OCI-LY7 (cell line): ENCODE data around the gene SLC2A8. TPM values are rescaled to one million over a fixed set of nuclear protein-coding genes. Genes with fewer than 3 reads are reported as not detected.
A peak's percentile ranks its signal among the peaks of the same experiment; 100 is the strongest.

Source experiments
- BruUV-seq: library from RNA; stranded (reverse); fragments of 400-500 nt; replicated peaks from 2 replicates; lab custom pipeline; 2021; lab: Mats Ljungman, UMichigan
- CTCF ChIA-PET: fragments of 300-600 bp; sonication (Branson Sonifier 250); formaldehyde crosslinking; loops from one replicate; lab custom pipeline; 2022; ENCODE audit warnings: antibody characterized with exemption; ENCODE audit not compliant: unreplicated experiment; lab: Charles Lee
- POLR2A ChIA-PET: fragments of 300-600 bp; sonication (Branson Sonifier 250); formaldehyde crosslinking; loops from one replicate; lab custom pipeline; 2022; ENCODE audit warnings: antibody characterized with exemption; lab: Charles Lee
- DNase-seq: peaks from one replicate; pipeline ENCODE4 v3.0.0-alpha.2; 2015; ENCODE audit warnings: low spot score
- H2AFZ ChIP-seq: fragments of 200-600 bp; sonication (generic), shearing (Covaris generic); 2 replicates; pipeline ENCODE4 v1.6.1; 2014; ENCODE audit warnings: mild to moderate bottlenecking, antibody characterized with exemption, low read length, moderate library complexity
- H3K27ac ChIP-seq: fragments of 200-600 bp; sonication (generic); 2 replicates; pipeline ENCODE4 v1.5.1; 2014; ENCODE audit warnings: mixed run types, low read depth, mild to moderate bottlenecking, moderate library complexity, low read length, inconsistent platforms; ENCODE audit not compliant: poor library complexity, severe bottlenecking
- H3K36me3 ChIP-seq: fragments of 200-600 bp; sonication (generic); 2 replicates; pipeline ENCODE4 v1.6.1; 2014; ENCODE audit warnings: mild to moderate bottlenecking, antibody characterized with exemption, low read length, moderate library complexity, mixed read lengths; ENCODE audit not compliant: insufficient read depth
- H3K4me1 ChIP-seq: fragments of 200-600 bp; sonication (generic); 2 replicates; pipeline ENCODE4 v1.5.1; 2014; ENCODE audit warnings: mild to moderate bottlenecking, low read length; ENCODE audit not compliant: insufficient read depth, poor library complexity, severe bottlenecking
- H3K4me2 ChIP-seq: fragments of 200-600 bp; sonication (generic); 2 replicates; pipeline ENCODE4 v1.6.1; 2014; ENCODE audit warnings: mild to moderate bottlenecking, low read length
- H3K4me3 ChIP-seq: fragments of 200-600 bp; sonication (generic); 2 replicates; pipeline ENCODE4 v1.5.1; 2014; ENCODE audit warnings: mild to moderate bottlenecking, low read depth, low read length; ENCODE audit not compliant: poor library complexity, severe bottlenecking
- H3K79me2 ChIP-seq: fragments of 200-600 bp; sonication (generic); 2 replicates; pipeline ENCODE4 v1.6.1; 2016; ENCODE audit warnings: low read depth, mild to moderate bottlenecking, low read length, moderate library complexity, mixed read lengths; ENCODE audit not compliant: insufficient read depth
- H3K9me2 ChIP-seq: fragments of 200-600 bp; sonication (generic); 2 replicates; pipeline ENCODE4 v1.6.1; 2016; ENCODE audit warnings: mild to moderate bottlenecking, low read length, mixed read lengths; ENCODE audit not compliant: insufficient read depth
- H3K9me3 ChIP-seq: fragments of 200-600 bp; sonication (generic); 2 replicates; pipeline ENCODE4 v1.6.1; 2014; ENCODE audit warnings: mild to moderate bottlenecking, mixed run types, low read length, mixed read lengths
- H4K20me1 ChIP-seq: fragments of 200-600 bp; sonication (generic); 2 replicates; pipeline ENCODE4 v1.6.1; 2014; ENCODE audit warnings: mild to moderate bottlenecking, antibody characterized with exemption, low read length, moderate library complexity, mixed read lengths; ENCODE audit not compliant: insufficient read depth
- EZH2phosphoT487 ChIP-seq: fragments of 200-600 bp; sonication (generic); IDR thresholded peaks from 2 replicates; pipeline ENCODE4 v1.6.1; 2018; ENCODE audit warnings: low read depth, borderline replicate concordance, mild to moderate bottlenecking, mixed run types, antibody characterized with exemption, low read length, moderate library complexity, mixed read lengths
- intact Hi-C: fragments of 100-400 bp; cut with micrococcal nuclease; formaldehyde crosslinking; loops from one replicate; pipeline ENCODE4 v1.10.0; 2022; ENCODE audit not compliant: unreplicated experiment
- total RNA-seq, 2 experiments: library from RNA; depleted of rRNA in 1 of 2; stranded (reverse); fragments of >200 nt in 1 of 2; shearing (Covaris generic) in 1 of 2; gene quantifications; 2 replicates each; pipeline ENCODE4 v1.2.3, GENCODE V29; 2014 to 2022
- TF ChIP-seq, protein P1 (sequence below): fragments of 200-600 bp; sonication (generic); conservative IDR thresholded peaks from 2 replicates; pipeline ENCODE4 v1.5.1; 2014; ENCODE audit warnings: mild to moderate bottlenecking, antibody characterized with exemption, low read length, moderate library complexity, mixed read lengths

SLC2A8 gene
- total RNA-seq, 2 experiments from 2014 or later = 11.9 to 19.6 TPM

DNA sequence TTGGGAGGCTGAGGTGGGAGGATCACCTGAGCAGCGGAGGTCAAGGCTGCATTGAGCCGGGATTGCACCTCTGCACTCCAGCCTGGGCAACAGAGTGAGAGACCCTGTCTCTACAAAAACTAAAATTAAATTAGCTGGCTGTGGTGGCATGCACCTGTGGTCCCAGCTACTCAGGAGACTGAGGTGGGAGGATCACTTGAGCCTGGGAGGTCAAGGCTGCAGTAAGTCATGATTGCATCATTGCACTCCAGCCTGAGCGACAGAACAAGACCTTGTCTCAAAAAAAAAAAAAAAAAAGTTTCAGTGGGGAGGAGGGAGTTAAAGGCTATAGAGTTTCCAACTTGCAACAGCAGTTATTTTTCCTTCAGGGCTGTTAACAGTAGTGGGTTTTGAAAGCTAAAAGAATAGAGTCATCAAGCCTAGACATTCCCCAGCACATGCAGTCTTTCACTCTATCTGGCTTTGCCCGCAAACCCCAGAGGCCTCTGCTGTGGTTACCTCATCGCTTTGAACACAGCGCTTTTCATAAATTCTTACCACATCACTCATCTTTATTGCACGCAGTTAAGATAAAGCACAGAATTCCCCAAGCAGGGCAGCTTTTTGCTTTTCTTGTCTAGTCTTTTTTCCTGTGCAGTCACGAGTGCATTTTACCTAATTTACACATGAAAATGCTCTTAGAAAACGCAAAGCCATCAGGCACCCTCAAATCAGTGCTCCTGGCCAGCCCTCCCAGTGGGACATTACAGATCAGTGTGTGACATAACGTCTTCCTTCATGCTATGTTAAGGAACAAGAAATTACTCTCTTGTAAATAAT is 8.7 kb upstream of the SLC2A8 start:
- BruUV-seq = no TSS peak
- Histone ChIP-seq H3K36me3 (no peaks in the 10 kb centered on the region), H3K4me2 (no peak overlapping the region; the same call in 1 of the 2 replicates), H2AFZ (peak overlapping the region; percentile 38; the same call in 1 of the 2 replicates), H3K79me2 (no peaks in the 10 kb centered on the region), H4K20me1 (no peaks in the 10 kb centered on the region), H3K4me3 (no peak overlapping the region), H3K27ac (no peak overlapping the region), H3K9me3 (no peaks in the 10 kb centered on the region), H3K4me1 (peaks cover 6% of the 10 kb centered on the region), H3K9me2 (no peaks in the 10 kb centered on the region)
- DNase-seq = peak; percentile 24
- TF ChIP-seq EZH2phosphoT487 = no peak
- TF ChIP-seq, protein P1, sequence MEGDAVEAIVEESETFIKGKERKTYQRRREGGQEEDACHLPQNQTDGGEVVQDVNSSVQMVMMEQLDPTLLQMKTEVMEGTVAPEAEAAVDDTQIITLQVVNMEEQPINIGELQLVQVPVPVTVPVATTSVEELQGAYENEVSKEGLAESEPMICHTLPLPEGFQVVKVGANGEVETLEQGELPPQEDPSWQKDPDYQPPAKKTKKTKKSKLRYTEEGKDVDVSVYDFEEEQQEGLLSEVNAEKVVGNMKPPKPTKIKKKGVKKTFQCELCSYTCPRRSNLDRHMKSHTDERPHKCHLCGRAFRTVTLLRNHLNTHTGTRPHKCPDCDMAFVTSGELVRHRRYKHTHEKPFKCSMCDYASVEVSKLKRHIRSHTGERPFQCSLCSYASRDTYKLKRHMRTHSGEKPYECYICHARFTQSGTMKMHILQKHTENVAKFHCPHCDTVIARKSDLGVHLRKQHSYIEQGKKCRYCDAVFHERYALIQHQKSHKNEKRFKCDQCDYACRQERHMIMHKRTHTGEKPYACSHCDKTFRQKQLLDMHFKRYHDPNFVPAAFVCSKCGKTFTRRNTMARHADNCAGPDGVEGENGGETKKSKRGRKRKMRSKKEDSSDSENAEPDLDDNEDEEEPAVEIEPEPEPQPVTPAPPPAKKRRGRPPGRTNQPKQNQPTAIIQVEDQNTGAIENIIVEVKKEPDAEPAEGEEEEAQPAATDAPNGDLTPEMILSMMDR = no peak
- intact Hi-C loops = no loop called here
- CTCF ChIA-PET = interaction anchor here (0.6 kb wide), 1 partner anchor 475 kb away, joined by 3 read pairs; no protein-coding TSS in a partner anchor
- POLR2A ChIA-PET = interaction anchor here (0.5 kb wide), 1 partner anchor 26 kb away, joined by 3 read pairs; no protein-coding TSS in a partner anchor

DNA sequence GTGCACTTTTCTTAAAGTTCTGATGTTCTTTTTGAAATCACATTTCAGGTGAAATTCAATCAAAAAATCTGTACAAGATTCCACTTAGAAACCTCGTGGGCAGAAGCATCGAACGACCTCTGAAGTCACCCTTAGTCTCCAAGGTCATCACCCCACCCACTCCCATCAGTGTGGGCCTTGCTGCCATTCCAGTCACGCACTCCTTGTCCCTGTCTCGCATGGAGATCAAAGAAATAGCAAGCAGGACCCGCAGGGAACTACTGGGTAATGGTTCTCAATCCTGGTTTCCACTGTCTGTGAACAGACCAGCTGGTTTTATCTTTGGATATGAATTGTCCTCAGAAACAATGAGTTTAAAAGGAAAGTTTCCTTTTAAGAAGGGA is 8.1 kb upstream of the SLC2A8 start:
- Histone ChIP-seq H3K79me2 (no peaks in the 10 kb centered on the region), H3K9me3 (no peaks in the 10 kb centered on the region), H4K20me1 (no peaks in the 10 kb centered on the region), H2AFZ (peak overlapping the region; percentile 38; the same call in 1 of the 2 replicates), H3K4me1 (peaks cover 6% of the 10 kb centered on the region), H3K36me3 (no peaks in the 10 kb centered on the region), H3K27ac (no peak overlapping the region), H3K9me2 (no peaks in the 10 kb centered on the region), H3K4me2 (no peak overlapping the region), H3K4me3 (no peak overlapping the region)
- TF ChIP-seq, protein P1 = no peak
- TF ChIP-seq EZH2phosphoT487 = no peak
- DNase-seq = no peak
- POLR2A ChIA-PET = no interaction called here
- CTCF ChIA-PET = interaction anchor here (0.6 kb wide), 1 partner anchor 474 kb away, joined by 3 read pairs; no protein-coding TSS in a partner anchor
- no TSS peak for BruUV-seq
- intact Hi-C loops = no loop called here
